Osteocyte (in vitro differentiated cells): ENCODE data around the gene FOLR1. TPM values are rescaled to one million over a fixed set of nuclear protein-coding genes. Genes with fewer than 3 reads are reported as not detected.

Source experiments
- DNase-seq: peaks from one replicate; pipeline ENCODE4 v3.0.0; 2021; ENCODE audit warnings: mixed read lengths; ENCODE audit not compliant: unreplicated experiment; ENCODE audit errors: extremely low spot score
- H3K27ac Mint-ChIP-seq: one replicate; pipeline ENCODE4 v1.8.0; 2021; ENCODE audit warnings: mild to moderate bottlenecking, mixed read lengths; ENCODE audit not compliant: unreplicated experiment
- H3K27me3 Mint-ChIP-seq: one replicate; pipeline ENCODE4 v1.8.0; 2021; ENCODE audit warnings: mixed read lengths; ENCODE audit not compliant: unreplicated experiment
- H3K36me3 Mint-ChIP-seq: one replicate; pipeline ENCODE4 v1.8.0; 2021; ENCODE audit warnings: mixed read lengths; ENCODE audit not compliant: unreplicated experiment
- H3K4me1 Mint-ChIP-seq: one replicate; pipeline ENCODE4 v1.8.0; 2021; ENCODE audit warnings: mixed read lengths; ENCODE audit not compliant: unreplicated experiment
- H3K4me3 Mint-ChIP-seq: one replicate; pipeline ENCODE4 v1.8.0; 2021; ENCODE audit warnings: mild to moderate bottlenecking, moderate library complexity, mixed read lengths; ENCODE audit not compliant: unreplicated experiment
- H3K9me3 Mint-ChIP-seq: one replicate; pipeline ENCODE4 v1.8.0; 2021; ENCODE audit warnings: mixed read lengths; ENCODE audit not compliant: unreplicated experiment
- total RNA-seq: library from RNA; stranded (reverse); gene quantifications from 2 replicates; pipeline ENCODE4 v1.2.1, GENCODE V29; 2021
- TF ChIP-seq, protein P1 (sequence below): fragments of 200-600 bp; sonication (generic); IDR thresholded peaks from 2 replicates; pipeline ENCODE4 v1.5.0; 2021; ENCODE audit warnings: antibody characterized with exemption, mild to moderate bottlenecking, moderate library complexity

The FOLR1 gene
- total RNA-seq, 1 donor from 2014 or later, result not detected

DNA sequence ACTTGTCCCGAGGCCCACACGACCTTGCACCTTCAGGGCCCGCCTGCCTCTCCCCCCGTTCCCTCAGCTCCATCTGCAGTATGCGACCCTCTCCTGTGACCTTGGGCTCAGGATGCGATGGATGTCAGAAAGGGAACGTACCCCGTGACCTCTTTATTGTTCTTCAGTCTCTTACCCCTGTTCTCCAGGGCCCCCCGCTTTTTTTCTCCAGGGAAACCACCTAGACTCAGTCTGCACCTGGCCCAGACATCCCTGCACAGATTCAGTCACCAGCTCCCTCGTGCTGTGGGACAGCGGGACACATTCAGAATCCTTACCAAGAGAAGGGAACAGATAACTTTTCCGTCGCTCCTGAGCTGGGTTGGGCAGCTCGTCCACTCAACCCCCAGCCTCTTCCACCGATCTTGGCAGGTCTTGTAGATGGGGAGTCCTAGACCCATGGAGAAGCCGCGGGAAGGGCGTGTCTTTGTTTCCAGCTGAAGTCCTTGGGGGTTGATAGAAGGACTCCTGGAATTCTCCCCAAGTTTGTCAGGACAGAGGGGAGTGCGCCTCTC lies 53.4 kb downstream of the FOLR1 start:
- no peak overlapping the region for H3K27ac Mint-ChIP-seq

More for the DNA sequence above, 53.4 kb downstream of the FOLR1 start:
- TF ChIP-seq, protein P1, sequence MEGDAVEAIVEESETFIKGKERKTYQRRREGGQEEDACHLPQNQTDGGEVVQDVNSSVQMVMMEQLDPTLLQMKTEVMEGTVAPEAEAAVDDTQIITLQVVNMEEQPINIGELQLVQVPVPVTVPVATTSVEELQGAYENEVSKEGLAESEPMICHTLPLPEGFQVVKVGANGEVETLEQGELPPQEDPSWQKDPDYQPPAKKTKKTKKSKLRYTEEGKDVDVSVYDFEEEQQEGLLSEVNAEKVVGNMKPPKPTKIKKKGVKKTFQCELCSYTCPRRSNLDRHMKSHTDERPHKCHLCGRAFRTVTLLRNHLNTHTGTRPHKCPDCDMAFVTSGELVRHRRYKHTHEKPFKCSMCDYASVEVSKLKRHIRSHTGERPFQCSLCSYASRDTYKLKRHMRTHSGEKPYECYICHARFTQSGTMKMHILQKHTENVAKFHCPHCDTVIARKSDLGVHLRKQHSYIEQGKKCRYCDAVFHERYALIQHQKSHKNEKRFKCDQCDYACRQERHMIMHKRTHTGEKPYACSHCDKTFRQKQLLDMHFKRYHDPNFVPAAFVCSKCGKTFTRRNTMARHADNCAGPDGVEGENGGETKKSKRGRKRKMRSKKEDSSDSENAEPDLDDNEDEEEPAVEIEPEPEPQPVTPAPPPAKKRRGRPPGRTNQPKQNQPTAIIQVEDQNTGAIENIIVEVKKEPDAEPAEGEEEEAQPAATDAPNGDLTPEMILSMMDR, result no peak
- Mint-ChIP-seq H3K27me3 (peaks cover 27% of the 10 kb centered on the region), H3K9me3 (no peaks in the 10 kb centered on the region), H3K4me1 (peaks cover 10% of the 10 kb centered on the region), H3K4me3 (no peak overlapping the region), H3K36me3 (peaks cover 5% of the 10 kb centered on the region)
- no peak for DNase-seq

Other genes starting within 250 kb of the FOLR1 start
- 8.8 and 9.6 TPM in 2 replicates for gene IL18BP, start 193.2 kb upstream of the FOLR1 start, total RNA-seq
- gene NUMA1, start 111.6 kb upstream of the FOLR1 start, total RNA-seq, result 238 and 247 TPM in 2 replicates
- gene LRRC51, start 111.3 kb upstream of the FOLR1 start, total RNA-seq, result 9.1 and 10.9 TPM in 2 replicates
- gene LAMTOR1, start 88.8 kb upstream of the FOLR1 start, total RNA-seq, result 95.4 and 96.8 TPM in 2 replicates
- gene TOMT, start 86.2 kb upstream of the FOLR1 start, total RNA-seq, result not detected in 2 replicates
- gene ANAPC15, start 79.4 kb upstream of the FOLR1 start, total RNA-seq, result 32.1 and 32.3 TPM in 2 replicates
- not detected in 2 replicates for gene FOLR3, start 56.4 kb upstream of the FOLR1 start, total RNA-seq
- not detected in 2 replicates for gene FOLR2, start 24.7 kb downstream of the FOLR1 start, total RNA-seq
- 259 and 289 TPM in 2 replicates for gene INPPL1, start 32.6 kb downstream of the FOLR1 start, total RNA-seq
- gene PHOX2A, start 52.0 kb downstream of the FOLR1 start, total RNA-seq, result not detected in 2 replicates
- gene CLPB, start 242.4 kb downstream of the FOLR1 start, total RNA-seq, result 20.4 and 20.7 TPM in 2 replicates